GM21529 (cell line): Measurements from ENCODE around the gene TMEM198.
A peak's percentile ranks its signal among the peaks of the same experiment; 100 is the strongest.

Experiments used
- ATAC-seq: cut with Tn5 transposase; IDR thresholded peaks from one replicate; pipeline ENCODE4 v1.9.1; 2021; ENCODE audit not compliant: unreplicated experiment

Gene TMEM198

DNA sequence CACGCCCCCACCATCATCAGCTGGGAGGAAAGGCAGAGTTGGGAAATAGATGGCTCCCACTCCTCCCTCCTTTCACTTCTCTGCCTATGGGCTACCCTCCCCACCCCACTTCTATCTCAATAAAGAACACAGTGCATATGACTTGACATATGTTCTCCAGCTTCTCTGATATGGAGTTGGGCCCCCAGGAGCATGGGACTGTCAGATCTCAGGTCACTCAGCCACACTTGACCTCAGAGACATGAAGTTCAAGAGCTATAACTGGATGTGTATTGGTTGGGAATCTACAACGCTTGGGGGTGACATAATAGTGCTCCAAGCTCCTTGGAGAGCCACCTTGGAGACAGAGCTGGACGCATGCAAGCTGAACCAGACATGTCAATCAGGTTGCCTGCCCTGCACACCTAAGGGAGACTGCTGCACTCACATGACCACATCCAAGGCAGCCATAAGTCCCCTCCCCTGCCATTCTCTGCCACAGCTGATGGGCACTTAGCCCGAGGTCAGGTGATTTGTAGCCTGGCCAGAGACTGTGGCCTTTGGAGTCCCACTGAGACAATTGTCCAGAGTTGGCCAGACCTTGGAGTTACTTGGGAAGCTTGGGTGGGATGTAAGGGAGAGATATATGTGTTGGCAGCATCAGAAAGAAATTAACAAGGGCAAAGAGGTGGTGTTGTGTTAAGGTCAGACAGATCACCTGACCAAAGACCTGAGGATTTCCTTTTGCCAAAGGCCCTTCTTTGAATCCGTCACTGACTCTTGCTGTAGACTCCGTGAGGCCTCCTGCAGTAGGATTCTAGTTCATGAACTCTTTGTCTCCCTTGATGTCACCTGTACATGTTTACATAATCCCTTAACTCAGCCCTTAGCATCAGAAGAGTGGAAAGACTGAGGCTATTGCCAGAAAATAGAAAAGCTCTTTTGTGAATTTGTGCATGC lies 32.0 kb downstream of the TMEM198 start:
- no peak for ATAC-seq

DNA sequence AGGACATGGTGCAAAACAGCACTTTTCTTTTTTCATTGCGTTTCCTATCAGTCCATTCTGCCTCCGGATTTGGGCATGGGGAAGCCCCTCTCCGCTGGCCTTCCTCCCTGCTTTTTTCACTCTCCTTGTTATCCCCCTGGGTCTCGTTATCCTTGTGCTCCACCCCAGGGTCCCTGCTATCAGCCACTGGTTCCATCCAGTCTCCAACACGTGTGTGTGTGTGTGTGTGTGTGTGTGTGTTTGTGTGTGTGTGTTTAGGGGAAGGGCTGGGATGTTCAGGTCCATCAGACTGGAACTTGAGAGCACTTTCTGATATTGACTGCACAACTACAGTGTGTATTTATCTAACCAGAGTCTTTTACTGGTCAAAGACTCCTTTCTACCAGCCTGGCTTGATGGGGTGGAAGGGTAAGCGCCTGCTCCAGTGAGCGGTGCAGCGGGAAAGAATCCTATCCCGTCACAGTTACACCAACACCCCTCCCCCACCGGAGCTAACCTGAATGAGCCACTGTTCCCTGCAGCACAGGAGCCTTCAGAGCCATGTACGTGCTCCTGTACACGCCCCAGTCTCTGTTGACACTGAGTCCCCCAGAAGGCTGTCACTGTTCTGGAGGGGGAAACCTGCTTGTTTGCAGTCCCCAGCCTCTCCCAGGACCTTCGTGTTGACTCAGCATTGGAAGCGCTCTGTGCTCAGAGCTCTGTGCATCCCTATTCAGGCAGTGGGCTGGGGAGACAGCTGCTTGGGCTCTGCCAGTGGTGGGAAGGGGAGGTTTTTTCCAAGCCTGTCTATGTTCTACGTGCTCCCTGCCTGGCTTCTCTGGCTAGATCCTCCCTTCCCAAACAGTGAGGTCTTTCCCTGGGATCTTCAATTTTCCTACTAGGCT lies 32.9 kb downstream of the TMEM198 start:
- no peak for ATAC-seq

DNA sequence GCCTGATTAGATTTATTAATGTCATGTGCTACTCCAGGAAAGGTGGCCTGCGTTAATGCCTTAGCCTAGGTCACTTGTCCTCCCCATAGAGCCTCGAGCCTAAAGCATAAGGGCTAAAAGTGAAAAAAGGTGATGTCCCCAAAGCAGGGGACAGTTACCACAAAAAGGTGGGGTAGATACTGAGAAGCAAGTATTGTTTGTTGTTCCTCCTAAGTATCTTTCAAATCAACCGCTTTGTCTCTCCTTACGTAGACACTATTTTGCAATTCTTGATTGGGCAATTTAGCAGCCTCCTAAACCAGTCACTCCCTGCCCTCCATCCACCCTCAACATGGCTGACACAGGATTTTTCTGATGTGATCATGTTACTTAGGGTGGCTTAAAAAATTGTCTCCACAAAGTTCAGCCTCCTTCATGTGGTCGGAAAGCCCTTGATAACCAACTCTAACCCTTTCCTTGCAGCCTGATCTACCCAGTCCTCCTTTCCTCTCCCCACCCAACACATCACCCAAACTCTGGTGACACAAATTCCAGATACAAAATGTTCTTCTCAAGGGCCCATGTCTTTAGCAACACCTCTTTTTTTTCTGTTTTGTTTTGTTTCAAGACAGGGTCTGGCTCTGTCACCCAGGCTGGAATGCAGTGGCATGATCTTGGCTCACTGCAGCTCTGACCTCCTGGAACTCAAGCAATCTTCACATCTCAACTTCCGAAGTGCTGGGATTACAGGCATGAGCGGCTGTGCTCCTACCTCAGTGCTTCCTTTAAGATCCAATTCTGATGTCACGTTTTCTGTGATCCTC lies 35.2 kb downstream of the TMEM198 start:
- no peak for ATAC-seq

DNA sequence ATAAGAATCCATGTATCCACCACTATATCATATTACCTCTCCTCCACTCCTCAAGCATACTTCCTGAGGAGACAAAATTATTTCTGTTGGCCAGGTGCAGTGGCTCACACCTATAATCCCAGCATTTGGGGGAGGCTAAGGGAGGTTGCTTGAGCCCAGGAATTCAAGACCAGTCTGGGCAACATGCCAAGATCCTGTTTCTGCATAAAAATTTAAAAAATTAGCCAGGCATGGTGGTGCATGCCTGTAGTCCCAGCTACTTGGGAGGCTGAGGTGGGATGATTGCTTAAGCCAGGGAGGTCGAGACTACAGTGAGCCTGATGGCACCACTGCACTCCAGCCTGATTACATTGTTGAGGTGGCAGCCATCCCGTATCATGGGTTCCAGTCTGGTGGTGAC lies 37.5 kb downstream of the TMEM198 start:
- ATAC-seq, result no peak

DNA sequence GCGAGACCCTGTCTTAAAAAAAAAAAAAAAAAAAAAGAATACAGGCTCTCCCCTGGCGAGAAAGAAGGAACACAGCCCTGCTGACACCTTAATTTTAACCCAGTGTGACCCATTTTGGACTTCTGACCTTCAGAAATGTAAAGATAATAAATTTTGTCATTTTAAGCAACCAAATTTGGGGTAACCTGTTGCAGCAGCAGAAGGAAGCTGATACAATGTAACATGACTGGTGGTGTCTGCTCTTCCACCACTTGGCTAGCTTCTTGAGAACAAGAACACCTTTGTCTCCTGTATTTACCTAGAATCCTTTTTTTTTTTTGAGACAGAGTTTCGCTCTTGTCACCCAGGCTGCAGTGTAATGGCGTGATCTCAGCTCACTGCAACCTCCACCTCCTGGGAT lies 47.3 kb downstream of the TMEM198 start:
- ATAC-seq, result no peak

DNA sequence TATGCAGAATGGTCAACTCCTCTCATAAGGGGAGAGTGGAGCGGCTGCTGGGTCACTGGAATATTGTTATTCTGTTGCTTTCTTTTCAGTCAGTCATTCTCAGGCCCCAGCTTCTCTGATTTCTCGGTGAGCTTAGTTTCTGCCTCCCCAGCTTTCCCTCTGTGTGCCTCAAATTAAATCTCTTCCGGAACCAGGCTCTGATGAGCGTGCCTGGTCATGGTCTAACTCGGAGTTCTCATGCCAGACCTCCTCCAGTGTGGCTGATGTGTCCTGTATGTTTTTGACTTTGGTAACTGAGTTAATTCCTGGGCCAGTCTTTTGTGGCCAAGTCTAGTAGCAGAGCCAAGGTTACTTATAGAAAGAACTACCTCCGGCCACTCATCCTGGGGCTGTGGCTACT lies 48.9 kb downstream of the TMEM198 start:
- no peak for ATAC-seq

DNA sequence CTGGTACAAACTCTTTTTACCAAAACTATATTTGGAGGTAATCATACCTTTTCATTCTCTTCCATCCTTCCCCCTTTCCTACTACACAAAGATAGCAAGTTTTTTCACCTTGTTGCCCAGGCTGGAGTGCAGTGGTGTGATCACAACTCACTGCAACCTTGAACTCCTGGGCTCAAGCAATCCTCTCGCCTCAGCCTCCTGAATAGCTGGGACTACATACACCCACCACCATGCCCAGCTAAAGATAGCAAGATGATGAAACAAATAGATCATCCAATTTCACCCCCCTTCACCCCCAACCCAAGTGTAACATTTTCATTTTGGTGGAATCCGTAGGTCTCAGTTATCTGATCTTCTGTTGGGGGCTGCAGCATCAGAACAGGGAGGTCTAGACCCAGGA lies 49.3 kb downstream of the TMEM198 start:
- no peak for ATAC-seq

DNA sequence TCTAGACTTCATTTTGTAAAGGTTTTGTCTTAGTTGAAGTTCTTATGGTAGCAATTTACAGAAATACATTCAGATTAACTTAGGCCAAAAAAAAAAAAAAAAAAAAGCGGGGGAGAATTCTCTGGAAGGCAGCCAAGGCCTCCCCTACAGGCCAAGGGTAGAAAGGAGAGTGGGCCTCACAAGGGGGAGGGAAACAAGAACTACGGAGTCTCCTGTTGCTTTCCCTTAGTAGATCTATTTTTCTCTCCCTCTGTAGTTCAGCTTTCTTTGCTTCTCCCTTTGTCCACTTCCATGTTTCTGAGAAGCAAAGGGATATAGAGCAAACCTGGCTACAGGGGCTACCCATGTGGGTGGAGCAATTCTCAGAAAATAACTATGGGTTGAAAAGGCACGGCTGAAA lies 51.4 kb downstream of the TMEM198 start:
- no peak for ATAC-seq

DNA sequence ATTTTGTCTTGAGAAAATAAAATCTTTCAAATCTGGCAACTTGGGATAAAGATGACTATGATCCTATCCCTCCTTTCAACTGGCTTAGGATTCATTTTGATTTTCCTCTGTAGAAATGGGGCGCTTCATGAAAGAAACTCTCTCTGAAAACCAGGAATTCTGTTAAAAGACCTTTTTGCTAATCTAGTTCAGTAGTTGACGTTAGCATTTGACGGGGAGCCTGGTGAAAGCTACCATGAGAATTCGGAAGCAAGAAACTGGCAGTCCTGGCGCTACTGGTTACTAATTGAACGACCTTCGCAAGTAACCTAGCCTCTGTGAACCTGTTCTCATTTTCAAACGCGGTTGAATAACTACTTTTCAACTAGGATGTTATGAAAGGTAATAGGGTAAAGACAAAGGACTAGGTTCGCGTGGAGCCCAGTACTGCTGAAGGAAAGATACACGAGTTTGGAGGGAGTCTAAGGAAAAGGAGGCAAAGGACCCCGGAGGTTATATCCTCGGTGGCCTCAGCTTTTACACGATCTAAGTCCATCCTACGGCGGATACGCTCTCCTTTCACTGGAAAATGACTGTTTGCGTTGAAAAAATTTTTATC lies 53.2 kb downstream of the TMEM198 start:
- ATAC-seq, result no peak

DNA sequence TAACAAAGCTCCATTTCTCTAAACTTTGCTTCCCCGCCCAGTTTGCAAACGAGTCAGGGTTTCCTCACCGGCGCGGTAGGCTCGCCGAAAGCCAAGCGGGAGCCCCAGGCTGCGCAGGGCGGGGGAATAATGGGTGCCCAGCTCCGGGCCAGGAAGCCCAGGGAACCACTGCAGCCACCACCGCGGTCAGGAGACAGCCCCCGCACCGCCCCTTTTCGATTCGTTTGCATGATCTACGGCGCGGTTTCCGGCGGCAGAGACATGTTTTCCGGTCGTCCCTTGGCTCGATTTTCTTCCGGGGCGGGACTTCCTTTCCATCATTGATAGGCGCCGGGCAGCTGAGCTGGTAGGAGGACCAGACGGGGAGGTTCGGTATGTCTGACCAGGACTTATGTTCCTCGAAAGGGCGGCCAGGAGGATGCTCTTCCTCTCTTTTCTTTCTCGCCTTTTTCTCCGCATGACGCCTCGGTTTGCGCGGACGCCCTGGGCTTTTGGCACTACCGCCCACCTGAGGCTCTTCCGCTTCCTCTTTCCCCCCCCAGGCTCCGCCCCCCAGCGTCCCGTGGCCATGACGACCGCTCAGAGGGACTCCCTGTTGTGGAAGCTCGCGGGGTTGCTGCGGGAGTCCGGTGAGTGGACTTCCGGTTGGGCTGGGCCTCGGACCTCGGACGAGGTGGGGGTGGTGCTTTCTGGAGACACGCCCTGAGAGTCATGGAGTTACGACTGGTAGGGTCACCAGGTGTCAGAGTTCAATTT lies 53.9 kb downstream of the TMEM198 start, which contains the start of gene STK11IP:
Gene STK11IP, plus strand, starts transcription at position 306 of the 756 bp plus-strand sequence. Its CDS starts 263 bp downstream, at position 569.
- ATAC-seq, result peak; percentile 92

DNA sequence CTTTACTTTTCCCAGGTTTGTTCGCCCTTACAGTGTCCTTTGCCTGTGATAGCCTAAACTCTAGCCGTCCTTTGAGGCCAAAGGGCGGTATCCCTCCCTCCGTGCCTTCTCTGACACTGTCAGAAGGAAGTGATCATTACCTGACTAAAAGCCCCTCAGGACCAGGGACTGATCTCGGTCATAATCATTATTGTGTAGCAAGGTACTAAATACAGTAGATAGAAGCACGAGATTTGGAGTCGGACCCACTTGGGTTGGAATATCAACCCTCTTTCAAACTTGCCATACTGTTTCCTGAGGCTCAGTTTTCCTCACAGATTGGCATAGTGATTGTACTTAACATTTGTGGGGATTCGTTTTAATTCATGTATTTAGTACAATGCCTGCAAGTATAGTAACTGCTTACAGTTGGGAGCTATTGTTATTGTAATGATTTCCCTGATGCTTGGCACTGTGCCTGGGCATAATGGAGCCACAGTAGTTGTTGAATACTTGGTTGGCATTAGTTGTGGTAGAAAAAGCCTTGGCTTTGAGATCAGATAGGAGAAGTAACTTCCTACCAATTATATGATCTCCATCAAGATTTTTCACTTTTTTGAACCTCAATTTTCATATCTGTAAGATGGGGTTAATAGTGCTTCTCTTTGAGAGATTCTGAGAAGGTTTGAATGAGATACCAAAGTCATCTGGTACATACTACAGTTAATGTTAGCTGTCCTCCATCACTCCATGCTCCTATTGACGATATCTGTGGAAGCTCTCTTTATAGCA lies 54.7 kb downstream of the TMEM198 start:
- no peak for ATAC-seq
